Osteoblast (primary cell): ENCODE data around the gene SAPCD1. TPM values are rescaled to one million over a fixed set of nuclear protein-coding genes. Genes with fewer than 3 reads are reported as not detected.

ENCODE experiments used
- DNase-seq: peaks from one replicate; pipeline ENCODE4 v3.0.0; 2011; ENCODE audit warnings: low spot score, mixed read lengths; ENCODE audit not compliant: insufficient read length; ENCODE audit errors: missing footprints
- H2AFZ ChIP-seq: 2 replicates; pipeline ENCODE4 v1.6.0; 2011; ENCODE audit warnings: mild to moderate bottlenecking, low read length
- H3K27ac ChIP-seq: 2 replicates; pipeline ENCODE4 v1.5.1; 2011; ENCODE audit warnings: mild to moderate bottlenecking, low read depth, low read length, moderate library complexity
- H3K27me3 ChIP-seq: 2 replicates; pipeline ENCODE4 v1.6.0; 2012; ENCODE audit warnings: mild to moderate bottlenecking, control low read depth, inconsistent platforms, low read length, moderate library complexity; ENCODE audit not compliant: insufficient read depth
- H3K36me3 ChIP-seq: 2 replicates; pipeline ENCODE4 v1.5.1; 2011; ENCODE audit warnings: mild to moderate bottlenecking, low read length, control low read depth, moderate library complexity; ENCODE audit not compliant: insufficient read depth
- H3K4me1 ChIP-seq: 2 replicates; pipeline ENCODE4 v1.5.1; 2011; ENCODE audit warnings: mild to moderate bottlenecking, low read length, control low read depth, moderate library complexity; ENCODE audit not compliant: insufficient read depth
- H3K4me2 ChIP-seq: 2 replicates; pipeline ENCODE4 v1.6.0; 2011; ENCODE audit warnings: mild to moderate bottlenecking, low read length; ENCODE audit not compliant: insufficient read depth
- H3K4me3 ChIP-seq: fragments of 200-600 bp; sonication (generic); 3 replicates; pipeline ENCODE4 v1.5.1; 2012; ENCODE audit warnings: mild to moderate bottlenecking, low read length, inconsistent platforms; ENCODE audit not compliant: insufficient read depth
- H3K79me2 ChIP-seq: 2 replicates; pipeline ENCODE4 v1.6.0; 2012; ENCODE audit warnings: mild to moderate bottlenecking, low read length, control low read depth, inconsistent platforms; ENCODE audit not compliant: insufficient read depth
- H3K9me3 ChIP-seq: 2 replicates; pipeline ENCODE4 v1.5.1; 2011; ENCODE audit warnings: low read depth, low read length, control low read depth
- H4K20me1 ChIP-seq: 2 replicates; pipeline ENCODE4 v1.6.0; 2012; ENCODE audit warnings: mild to moderate bottlenecking, low read length, control low read depth; ENCODE audit not compliant: insufficient read depth
- CTCF ChIP-seq: IDR thresholded peaks from 2 replicates; pipeline ENCODE4 v1.5.1; 2011; ENCODE audit warnings: mild to moderate bottlenecking, low read depth, low read length, moderate library complexity; ENCODE audit errors: extremely low read depth
- total RNA-seq: library from RNA; depleted of rRNA; stranded (reverse); fragments of >200 nt; gene quantifications from 2 replicates; pipeline ENCODE4 v1.2.3, GENCODE V29; 2012

The SAPCD1 gene
- total RNA-seq, 1 donor = 1.4 TPM

GRCh38 chr6:31721351-31722020, 41.0 kb upstream of the SAPCD1 start, which contains the start of gene LY6G6C:
Gene LY6G6C (minus strand): TSS chr6:31721746. CDS start chr6:31721679, 67 bp downstream.
- no peak for TF ChIP-seq CTCF
- Histone ChIP-seq H3K9me3 (no peaks in the 10 kb centered on the region), H4K20me1 (no peaks in the 10 kb centered on the region)

GRCh38 chr6:31722173-31722572, 40.3 kb upstream of the SAPCD1 start:
- no peak for DNase-seq
- TF ChIP-seq CTCF = no peak
- no peaks in the 10 kb centered on the region for H3K9me3 ChIP-seq
- H3K36me3 ChIP-seq = peaks cover 14% of the 10 kb centered on the region
- H3K79me2 ChIP-seq = no peaks in the 10 kb centered on the region
- H3K27me3 ChIP-seq = no peaks in the 10 kb centered on the region
- H4K20me1 ChIP-seq = no peaks in the 10 kb centered on the region
- H3K4me3 ChIP-seq = no peak overlapping the region
- H2AFZ ChIP-seq = no peak overlapping the region
- H3K4me2 ChIP-seq = no peak overlapping the region
- no peak overlapping the region for H3K27ac ChIP-seq
- H3K4me1 ChIP-seq = no peaks in the 10 kb centered on the region

More at GRCh38 chr6:31721351-31722020, 41.0 kb upstream of the SAPCD1 start, which contains the start of gene LY6G6C:
- Histone ChIP-seq H3K4me3 (no peak within 1 kb of the TSS), H3K4me1 (no peaks in the 10 kb centered on the region), H3K27me3 (no peaks in the 10 kb centered on the region), H3K27ac (no peak within 1 kb of the TSS), H3K36me3 (peaks cover 7% of the 10 kb centered on the region), H3K79me2 (no peaks in the 10 kb centered on the region), H3K4me2 (no peak within 1 kb of the TSS), H2AFZ (no peak within 1 kb of the TSS)
- peak; percentile 59 for DNase-seq

GRCh38 chr6:31723245-31723979, 39.0 kb upstream of the SAPCD1 start, which contains the start of gene MPIG6B:
Gene MPIG6B (plus strand): TSS chr6:31723373. CDS start chr6:31723384, 11 bp downstream.
- peaks cover 18% of the 10 kb centered on the region for H3K36me3 ChIP-seq
- H3K27ac ChIP-seq = no peak within 1 kb of the TSS
- H2AFZ ChIP-seq = no peak within 1 kb of the TSS
- H4K20me1 ChIP-seq = peaks cover 2% of the 10 kb centered on the region
- no peaks in the 10 kb centered on the region for H3K9me3 ChIP-seq
- H3K4me1 ChIP-seq = peaks cover 1% of the 10 kb centered on the region
- no peaks in the 10 kb centered on the region for H3K27me3 ChIP-seq
- peak; percentile 26 for DNase-seq
- no peak for TF ChIP-seq CTCF
- H3K79me2 ChIP-seq = no peaks in the 10 kb centered on the region
- H3K4me2 ChIP-seq = no peak within 1 kb of the TSS
- H3K4me3 ChIP-seq = no peak within 1 kb of the TSS
